IMR-90 (cell line): ENCODE measurements around the gene CCDC69. TPM values are rescaled to one million over a fixed set of nuclear protein-coding genes. Genes with fewer than 3 reads are reported as not detected.

Experiments used
- ATAC-seq: fragments of 200-7000 bp; cut with Tn5 transposase; 2 replicates; pipeline ENCODE4 v1.9.1; 2020; ENCODE audit warnings: low read depth, mild to moderate bottlenecking, moderate library complexity
- BruUV-seq: library from RNA; stranded (reverse); fragments of 400-500 nt; replicated peaks from 2 replicates; lab custom pipeline; 2021; lab: Mats Ljungman, UMichigan
- CTCF ChIA-PET: fragments of 300-600 bp; formaldehyde crosslinking; extraction: SDS; loops from one replicate; lab custom pipeline; 2021; ENCODE audit warnings: antibody characterized with exemption; lab: Yijun Ruan, JAX
- POLR2A ChIA-PET: fragments of 300-600 bp; sonication (Branson Sonifier 250); formaldehyde crosslinking; loops from one replicate; lab custom pipeline; 2022; ENCODE audit warnings: antibody characterized with exemption; ENCODE audit not compliant: unreplicated experiment; lab: Charles Lee
- DNase-seq: peaks from one replicate; pipeline ENCODE4 v3.0.0; 2013
- H2AFZ ChIP-seq: replicated peaks from 2 replicates; pipeline ENCODE3; 2013; ENCODE audit warnings: low read length, mild to moderate bottlenecking; ENCODE audit not compliant: poor library complexity
- H2AK5ac ChIP-seq: 2 replicates; pipeline ENCODE4 v1.6.1; 2013; ENCODE audit warnings: low read depth, low read length, inconsistent platforms
- H2AK9ac ChIP-seq: replicated peaks from 2 replicates; pipeline ENCODE3; 2013; ENCODE audit warnings: mild to moderate bottlenecking, low read depth, low read length, moderate library complexity; ENCODE audit not compliant: poor library complexity
- H2BK120ac ChIP-seq: 2 replicates; pipeline ENCODE4 v1.6.1; 2013; ENCODE audit warnings: low read depth, low read length, inconsistent platforms
- H2BK15ac ChIP-seq: 3 replicates; pipeline ENCODE4 v1.6.1; 2013; ENCODE audit warnings: low read depth, low read length, inconsistent platforms
- H2BK20ac ChIP-seq: 2 replicates; pipeline ENCODE4 v1.6.1; 2013; ENCODE audit warnings: low read depth, mild to moderate bottlenecking, inconsistent platforms, low read length, moderate library complexity
- H2BK5ac ChIP-seq: 2 replicates; pipeline ENCODE4 v1.6.1; 2013; ENCODE audit warnings: mild to moderate bottlenecking, low read depth, low read length, inconsistent platforms; ENCODE audit not compliant: poor library complexity, severe bottlenecking
- H3K14ac ChIP-seq: replicated peaks from 2 replicates; pipeline ENCODE4 v1.6.1; 2013; ENCODE audit warnings: low read depth, low read length, inconsistent platforms
- H3K18ac ChIP-seq: 2 replicates; pipeline ENCODE4 v1.6.1; 2013; ENCODE audit warnings: low read depth, low read length, control low read depth
- H3K23ac ChIP-seq: 2 replicates; pipeline ENCODE4 v1.6.1; 2013; ENCODE audit warnings: low read depth, low read length, inconsistent platforms
- H3K27ac ChIP-seq: 2 replicates; pipeline ENCODE4 v1.5.1; 2013; ENCODE audit warnings: mild to moderate bottlenecking, control low read depth, low read length; ENCODE audit not compliant: insufficient read depth
- H3K27me3 ChIP-seq: 2 replicates; pipeline ENCODE4 v1.6.1; 2013; ENCODE audit warnings: low read length; ENCODE audit not compliant: control insufficient read depth, insufficient read depth
- H3K36me3 ChIP-seq: 2 replicates; pipeline ENCODE4 v1.6.1; 2013; ENCODE audit warnings: low read length, mixed read lengths; ENCODE audit not compliant: control insufficient read depth, insufficient read depth
- H3K4ac ChIP-seq: 2 replicates; pipeline ENCODE4 v1.6.1; 2013; ENCODE audit warnings: low read depth, low read length, inconsistent platforms
- H3K4me1 ChIP-seq: 2 replicates; pipeline ENCODE4 v1.6.1; 2013; ENCODE audit warnings: low read length, mixed read lengths; ENCODE audit not compliant: control insufficient read depth, insufficient read depth
- H3K4me2 ChIP-seq: 2 replicates; pipeline ENCODE4 v1.6.1; 2013; ENCODE audit warnings: low read depth, mild to moderate bottlenecking, control low read depth, low read length, moderate library complexity
- H3K4me3 ChIP-seq: 2 replicates; pipeline ENCODE4 v1.5.1; 2013; ENCODE audit warnings: low read depth, mild to moderate bottlenecking, control low read depth, low read length, moderate library complexity; ENCODE audit not compliant: insufficient read depth
- H3K56ac ChIP-seq: 2 replicates; pipeline ENCODE4 v1.6.1; 2013; ENCODE audit warnings: low read length, inconsistent platforms; ENCODE audit not compliant: insufficient read depth; ENCODE audit errors: extremely low read depth
- H3K79me1 ChIP-seq, 2 experiments: 2 replicates each; pipeline ENCODE4 v1.6.1; 2013; ENCODE audit warnings: low read length in 2 of 2, inconsistent platforms in 1 of 2, low read depth in 1 of 2
- H3K9ac ChIP-seq: 2 replicates; pipeline ENCODE4 v1.6.1; 2013; ENCODE audit warnings: low read depth, low read length, control low read depth
- H3K9me1 ChIP-seq: 2 replicates; pipeline ENCODE4 v1.6.1; 2013; ENCODE audit warnings: low read length, inconsistent platforms; ENCODE audit not compliant: insufficient read depth
- H3K9me3 ChIP-seq: 2 replicates; pipeline ENCODE4 v1.6.1; 2013; ENCODE audit warnings: low read length; ENCODE audit not compliant: control insufficient read depth, insufficient read depth
- H4K20me1 ChIP-seq: 2 replicates; pipeline ENCODE4 v1.6.1; 2013; ENCODE audit warnings: low read length, inconsistent platforms; ENCODE audit not compliant: insufficient read depth
- H4K5ac ChIP-seq: 2 replicates; pipeline ENCODE4 v1.6.1; 2013; ENCODE audit warnings: mild to moderate bottlenecking, low read depth, low read length, control low read depth
- H4K8ac ChIP-seq, 2 experiments: 2 replicates each; pipeline ENCODE4 v1.6.1; 2013; ENCODE audit warnings: low read depth in 2 of 2, low read length in 2 of 2, control low read depth in 1 of 2, inconsistent platforms in 1 of 2
- H4K91ac ChIP-seq: 2 replicates; pipeline ENCODE4 v1.6.1; 2013; ENCODE audit warnings: low read depth, low read length, inconsistent platforms; ENCODE audit not compliant: insufficient read depth
- CEBPB ChIP-seq: IDR thresholded peaks from 2 replicates; pipeline ENCODE4 v1.6.1; 2012; ENCODE audit warnings: low read depth, low read length, improper control_type of control experiment
- CHD1 ChIP-seq: IDR thresholded peaks from 2 replicates; pipeline ENCODE4 v1.6.1; 2012; ENCODE audit warnings: low read depth, low read length, improper control_type of control experiment
- MAFK ChIP-seq: IDR thresholded peaks from 2 replicates; pipeline ENCODE4 v1.6.1; 2012; ENCODE audit warnings: low read depth, low read length, improper control_type of control experiment
- MAZ ChIP-seq: IDR thresholded peaks from 2 replicates; pipeline ENCODE4 v1.6.1; 2012; ENCODE audit warnings: low read depth, mild to moderate bottlenecking, low read length, improper control_type of control experiment, moderate library complexity, borderline replicate concordance
- MXI1 ChIP-seq: IDR thresholded peaks from 2 replicates; pipeline ENCODE4 v1.6.1; 2012; ENCODE audit warnings: low read depth, mild to moderate bottlenecking, low read length, moderate library complexity, borderline replicate concordance
- NFE2L2 ChIP-seq: fragments of 150-350 bp; IDR thresholded peaks from 2 replicates; pipeline ENCODE4 v1.6.1; 2016; ENCODE audit warnings: low read depth, mild to moderate bottlenecking, low read length
- POLR2A ChIP-seq: IDR thresholded peaks from 2 replicates; pipeline ENCODE4 v1.6.1; 2012; ENCODE audit warnings: mild to moderate bottlenecking, low read depth, low read length
- RAD21 ChIP-seq: IDR thresholded peaks from 2 replicates; pipeline ENCODE4 v1.6.1; 2012; ENCODE audit warnings: low read length, improper control_type of control experiment
- RCOR1 ChIP-seq: IDR thresholded peaks from 2 replicates; pipeline ENCODE4 v1.6.1; 2012; ENCODE audit warnings: mild to moderate bottlenecking, low read length, improper control_type of control experiment; ENCODE audit not compliant: insufficient replicate concordance
- RFX5 ChIP-seq: IDR thresholded peaks from 2 replicates; pipeline ENCODE4 v1.8.0; 2012; ENCODE audit warnings: low read depth, mild to moderate bottlenecking, low read length, moderate library complexity
- SMC3 ChIP-seq: fragments of 150-350 bp; IDR thresholded peaks from 2 replicates; pipeline ENCODE4 v1.6.1; 2016; ENCODE audit warnings: low read depth, mild to moderate bottlenecking, antibody characterized with exemption, low read length, moderate library complexity
- WGBS, 2 experiments: methylation state at CpG; one replicate each; pipeline versions ENCODE4 v1.1.5 to v1.1.7; 2013; ENCODE audit warnings: missing lambda C conversion rate in 2 of 2; ENCODE audit not compliant: insufficient read length in 1 of 2; ENCODE audit errors: extremely low coverage in 2 of 2; 5-methylcytosine and 5-hydroxymethylcytosine counted together
- dilution Hi-C: fragments of 300-500 bp; cut with HindIII; formaldehyde crosslinking; loops from one replicate; pipeline ENCODE4 v1.14.3; 2018; ENCODE audit warnings: low sequenced_read_pairs; ENCODE audit not compliant: unreplicated experiment
- in situ Hi-C: fragments of 300-500 bp; cut with MboI; formaldehyde crosslinking; loops from 3 replicates; pipeline ENCODE4 v1.14.3; 2019; ENCODE audit warnings: low sequenced_read_pairs, inconsistent platforms, mixed read lengths
- intact Hi-C: fragments of 100-400 bp; cut with micrococcal nuclease; formaldehyde crosslinking; loops from 2 replicates; pipeline ENCODE4 v1.10.0; 2022
- polyA plus RNA-seq, 3 experiments: library from polyadenylated mRNA; depleted of rRNA; stranded (reverse); fragments of >200 nt; gene quantifications; 2 replicates each; pipeline ENCODE4 v1.2.3, GENCODE V29; 2012; ENCODE audit warnings: low replicate concordance in 1 of 3
- total RNA-seq: library from RNA; depleted of rRNA; stranded (reverse); fragments of >200 nt; gene quantifications from 2 replicates; pipeline ENCODE4 v1.2.3, GENCODE V29; 2012
- TF ChIP-seq, protein P1 (sequence below): fragments of 150-350 bp; IDR thresholded peaks from 2 replicates; pipeline ENCODE4 v1.6.1; 2016; ENCODE audit warnings: low read depth, mild to moderate bottlenecking, low read length, moderate library complexity, borderline replicate concordance
- TF ChIP-seq, protein P2 (sequence below): conservative IDR thresholded peaks from 2 replicates; pipeline ENCODE4 v1.5.1; 2012; ENCODE audit warnings: mild to moderate bottlenecking, low read depth, low read length, improper control_type of control experiment
- TF ChIP-seq, protein P3 (sequence below): fragments of 150-350 bp; IDR thresholded peaks from 2 replicates; pipeline ENCODE4 v1.6.1; 2017; ENCODE audit warnings: mild to moderate bottlenecking, antibody characterized with exemption, low read length, low read depth

Gene CCDC69
- total and polyA plus RNA-seq, 2 of the 4 experiments (the other 2 are of a cell fraction): 0.36 to 0.48 TPM

DNA sequence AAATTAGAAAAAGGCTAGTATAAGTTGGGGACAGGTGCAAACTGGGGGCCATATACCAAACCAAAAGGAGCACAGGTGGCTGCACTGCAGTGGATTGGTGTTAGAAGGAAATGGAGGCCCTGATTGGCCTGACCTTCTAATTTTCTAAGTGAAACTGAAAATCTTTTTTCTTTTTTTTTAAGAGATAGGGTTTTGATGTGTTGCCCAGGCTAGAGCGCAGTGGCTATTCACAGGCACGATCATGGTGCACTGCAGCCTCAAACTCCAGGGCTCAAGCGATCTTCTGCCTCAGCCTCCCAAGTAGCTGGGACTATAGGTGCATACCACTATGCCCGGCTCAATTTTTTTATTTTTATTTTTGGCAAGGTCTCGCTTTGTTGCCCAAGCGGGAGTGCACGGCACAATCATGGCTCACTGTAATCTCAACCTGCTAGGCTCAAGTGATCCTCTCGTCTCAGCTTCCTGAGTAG lies 9.8 kb upstream of the CCDC69 start:
- intact Hi-C loops: loop anchor here (1.0 kb wide), 1 partner anchor 9 kb away; the partner anchor contains the start of gene CCDC69
- Histone ChIP-seq H3K4me1 (peaks cover 2% of the 10 kb centered on the region; the same call in 1 of the 2 replicates), H3K9ac (no peak overlapping the region), H3K27me3 (peaks cover 37% of the 10 kb centered on the region), H3K79me1 (no peaks in the 10 kb centered on the region), H3K18ac (no peak overlapping the region), H3K9me3 (no peaks in the 10 kb centered on the region), H4K8ac (no peak overlapping the region), H3K23ac (no peak overlapping the region), H2BK15ac (no peak overlapping the region), H3K27ac (no peak overlapping the region), H3K14ac (no peak overlapping the region), H3K4ac (no peak overlapping the region), H2AFZ (no peak overlapping the region), H2BK20ac (no peak overlapping the region), H4K5ac (no peak overlapping the region), H3K9me1 (no peaks in the 10 kb centered on the region), H2BK120ac (no peak overlapping the region), H3K4me2 (no peak overlapping the region), H3K4me3 (no peak overlapping the region), H3K56ac (no peak overlapping the region), H2AK9ac (no peak overlapping the region), H4K20me1 (no peaks in the 10 kb centered on the region), H2AK5ac (no peak overlapping the region), H2BK5ac (no peak overlapping the region), H3K36me3 (no peaks in the 10 kb centered on the region), H4K91ac (no peak overlapping the region)
- WGBS, 2 experiments: no CpG with 5 or more reads among the region's 8 CpGs
- DNase-seq (no peak), ATAC-seq (no peak)
- no TSS peak for BruUV-seq
- ChIA-PET POLR2A (no interaction called here), CTCF (interaction anchor here (1.2 kb wide), 1 partner anchor 8 kb away, joined by 3 read pairs; no protein-coding TSS in a partner anchor)
- no peak for TF ChIP-seq POLR2A
- no peak for TF ChIP-seq MXI1
- no peak for TF ChIP-seq RAD21
- no peak for TF ChIP-seq MAFK
- TF ChIP-seq, protein P1, sequence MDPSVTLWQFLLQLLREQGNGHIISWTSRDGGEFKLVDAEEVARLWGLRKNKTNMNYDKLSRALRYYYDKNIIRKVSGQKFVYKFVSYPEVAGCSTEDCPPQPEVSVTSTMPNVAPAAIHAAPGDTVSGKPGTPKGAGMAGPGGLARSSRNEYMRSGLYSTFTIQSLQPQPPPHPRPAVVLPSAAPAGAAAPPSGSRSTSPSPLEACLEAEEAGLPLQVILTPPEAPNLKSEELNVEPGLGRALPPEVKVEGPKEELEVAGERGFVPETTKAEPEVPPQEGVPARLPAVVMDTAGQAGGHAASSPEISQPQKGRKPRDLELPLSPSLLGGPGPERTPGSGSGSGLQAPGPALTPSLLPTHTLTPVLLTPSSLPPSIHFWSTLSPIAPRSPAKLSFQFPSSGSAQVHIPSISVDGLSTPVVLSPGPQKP: no peak
- no peak for TF ChIP-seq RFX5
- no peak for TF ChIP-seq RCOR1
- TF ChIP-seq CHD1: no peak
- no peak for TF ChIP-seq CEBPB
- no peak for TF ChIP-seq MAZ
- no peak for TF ChIP-seq NFE2L2
- TF ChIP-seq, protein P2, sequence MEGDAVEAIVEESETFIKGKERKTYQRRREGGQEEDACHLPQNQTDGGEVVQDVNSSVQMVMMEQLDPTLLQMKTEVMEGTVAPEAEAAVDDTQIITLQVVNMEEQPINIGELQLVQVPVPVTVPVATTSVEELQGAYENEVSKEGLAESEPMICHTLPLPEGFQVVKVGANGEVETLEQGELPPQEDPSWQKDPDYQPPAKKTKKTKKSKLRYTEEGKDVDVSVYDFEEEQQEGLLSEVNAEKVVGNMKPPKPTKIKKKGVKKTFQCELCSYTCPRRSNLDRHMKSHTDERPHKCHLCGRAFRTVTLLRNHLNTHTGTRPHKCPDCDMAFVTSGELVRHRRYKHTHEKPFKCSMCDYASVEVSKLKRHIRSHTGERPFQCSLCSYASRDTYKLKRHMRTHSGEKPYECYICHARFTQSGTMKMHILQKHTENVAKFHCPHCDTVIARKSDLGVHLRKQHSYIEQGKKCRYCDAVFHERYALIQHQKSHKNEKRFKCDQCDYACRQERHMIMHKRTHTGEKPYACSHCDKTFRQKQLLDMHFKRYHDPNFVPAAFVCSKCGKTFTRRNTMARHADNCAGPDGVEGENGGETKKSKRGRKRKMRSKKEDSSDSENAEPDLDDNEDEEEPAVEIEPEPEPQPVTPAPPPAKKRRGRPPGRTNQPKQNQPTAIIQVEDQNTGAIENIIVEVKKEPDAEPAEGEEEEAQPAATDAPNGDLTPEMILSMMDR: no peak
- no peak for TF ChIP-seq SMC3
- TF ChIP-seq, protein P3, sequence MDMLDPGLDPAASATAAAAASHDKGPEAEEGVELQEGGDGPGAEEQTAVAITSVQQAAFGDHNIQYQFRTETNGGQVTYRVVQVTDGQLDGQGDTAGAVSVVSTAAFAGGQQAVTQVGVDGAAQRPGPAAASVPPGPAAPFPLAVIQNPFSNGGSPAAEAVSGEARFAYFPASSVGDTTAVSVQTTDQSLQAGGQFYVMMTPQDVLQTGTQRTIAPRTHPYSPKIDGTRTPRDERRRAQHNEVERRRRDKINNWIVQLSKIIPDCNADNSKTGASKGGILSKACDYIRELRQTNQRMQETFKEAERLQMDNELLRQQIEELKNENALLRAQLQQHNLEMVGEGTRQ: no peak
- in situ Hi-C loops: no loop called here
- dilution Hi-C loops: no loop called here
